Measurements from ENCODE around the gene STKLD1.
"Not testable (repeated sequence)": the region's sequence is repeated elsewhere in the genome, so short reads cannot be mapped to it uniquely, and the experiment has no call there.

STKLD1 gene

DNA sequence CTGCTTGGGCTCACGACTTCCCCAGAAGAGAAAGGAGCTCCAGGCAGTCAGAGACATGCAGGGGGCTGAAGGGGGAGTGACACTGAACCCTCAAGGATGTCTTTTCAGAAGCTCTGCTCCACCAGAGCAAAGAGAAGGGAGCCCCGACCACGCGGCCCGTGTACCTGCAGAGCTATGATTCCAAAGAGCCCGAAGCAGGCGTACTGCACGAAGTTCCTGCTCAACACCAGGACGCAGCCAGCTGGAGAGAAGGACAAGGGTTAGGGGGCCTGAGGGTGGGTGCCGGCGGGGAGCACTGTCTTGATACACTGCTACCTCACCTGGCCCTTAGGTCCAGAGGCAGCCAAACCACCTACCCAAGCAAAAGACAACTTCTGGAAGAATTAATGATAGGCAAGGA is 9.7 kb upstream of the STKLD1 start:
- DNase-seq = no peak

DNA sequence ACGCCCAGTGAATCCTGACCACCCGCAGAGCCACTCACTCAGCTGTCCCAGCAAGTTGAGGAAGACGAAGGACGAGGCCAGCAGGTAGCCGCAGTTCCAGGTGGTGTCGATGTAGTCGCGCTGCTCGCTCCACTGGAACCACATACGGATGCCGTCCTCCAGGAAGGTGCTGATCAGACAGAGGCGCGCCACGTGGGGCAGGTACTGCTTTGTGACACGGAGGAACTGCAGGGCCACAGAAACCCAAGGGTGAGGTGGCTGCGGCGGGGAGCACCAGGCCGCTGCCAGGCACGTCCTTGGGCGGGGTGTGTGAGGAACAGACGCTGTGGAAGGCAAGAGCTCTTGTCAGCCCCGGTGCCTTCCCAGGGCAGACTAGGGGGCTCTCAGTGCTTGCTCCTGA is 8.9 kb upstream of the STKLD1 start:
- no peak for DNase-seq

DNA sequence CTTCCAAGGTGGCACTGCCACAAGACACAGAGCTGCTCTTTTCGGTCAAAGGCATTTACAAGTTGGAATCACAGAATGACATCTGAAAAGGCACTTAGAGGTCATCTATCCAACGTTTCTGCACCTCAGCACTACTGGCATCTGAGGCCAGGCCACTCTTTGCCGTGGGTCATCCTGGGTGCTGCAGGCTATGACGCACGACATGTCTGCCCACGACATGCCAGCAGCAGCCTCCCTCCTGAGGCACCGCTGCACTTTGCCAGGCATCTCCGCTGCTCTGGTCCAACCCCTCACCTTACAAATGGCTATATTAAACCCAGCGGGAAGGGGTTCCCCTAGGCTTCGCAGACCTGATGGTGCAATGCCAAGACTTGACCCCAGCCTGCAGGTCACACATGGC is 8.4 kb upstream of the STKLD1 start:
- no peak for DNase-seq

DNA sequence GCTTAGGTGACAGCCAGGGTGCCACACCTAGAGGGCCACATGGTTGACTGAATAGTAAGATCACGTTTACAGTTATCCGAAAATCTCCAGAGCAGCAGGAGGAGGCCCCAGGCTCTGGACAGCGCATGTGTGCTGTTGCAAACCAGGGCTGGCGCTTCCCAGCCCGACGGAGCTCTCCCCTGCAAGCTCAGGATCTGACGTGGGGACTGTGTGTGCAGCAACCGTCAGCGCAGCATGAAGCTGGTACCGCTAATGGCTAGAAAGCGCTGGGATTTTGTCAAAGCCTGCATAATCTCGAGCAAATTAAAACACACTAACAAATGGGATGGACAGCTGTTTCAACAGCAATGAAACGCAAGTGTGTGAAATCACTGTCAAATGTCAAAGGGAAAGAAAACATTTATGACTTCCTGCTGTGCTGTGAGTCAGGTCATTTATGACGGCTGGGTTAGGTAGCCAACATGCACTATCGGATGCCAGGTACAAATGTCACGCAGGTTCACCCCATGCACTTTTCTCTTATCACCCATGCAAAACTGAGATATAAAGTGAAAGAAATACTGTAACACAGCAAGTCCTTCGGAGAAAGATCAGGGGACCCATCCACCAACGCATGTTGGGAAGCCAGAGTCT is 7.8 kb upstream of the STKLD1 start:
- no peak for DNase-seq

DNA sequence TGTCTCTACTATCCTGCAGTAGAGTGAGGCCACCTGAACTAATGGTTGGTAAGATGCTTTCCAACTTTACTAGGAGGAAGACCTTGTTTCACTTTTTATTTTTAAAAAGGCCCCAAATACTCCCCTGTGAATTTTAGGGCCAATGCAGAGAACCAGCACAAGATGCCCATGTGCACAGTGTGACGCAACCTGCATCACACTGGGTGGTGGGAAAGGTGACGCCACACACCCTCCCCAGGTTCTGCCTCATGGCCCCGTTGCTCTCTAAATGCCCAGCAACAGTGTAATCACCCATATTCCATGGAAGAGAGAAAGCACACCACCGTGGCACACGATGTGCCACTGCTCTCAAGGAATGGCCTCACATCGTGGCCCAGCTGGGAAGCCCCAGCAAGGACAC is 6.7 kb upstream of the STKLD1 start:
- no peak for DNase-seq

DNA sequence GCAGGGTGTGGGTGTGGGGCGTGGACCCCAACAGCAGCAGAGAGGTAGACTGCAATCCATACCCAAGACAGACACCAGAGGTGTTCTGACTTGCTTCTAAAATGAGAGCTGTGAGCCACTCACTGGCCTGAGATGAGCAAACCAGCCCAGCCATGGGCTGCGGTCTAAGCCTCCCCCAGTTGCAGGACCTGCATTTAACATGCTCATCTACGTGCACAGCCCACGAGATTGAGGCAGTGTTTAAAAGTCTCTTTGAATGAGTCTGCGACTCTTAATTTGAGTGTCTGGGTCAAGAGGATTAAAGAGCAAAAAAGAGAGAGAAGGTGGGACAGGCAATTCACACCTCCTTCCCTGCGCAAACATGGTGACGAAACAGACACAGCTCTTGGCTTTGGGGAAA is 6.2 kb upstream of the STKLD1 start:
- no peak for DNase-seq

DNA sequence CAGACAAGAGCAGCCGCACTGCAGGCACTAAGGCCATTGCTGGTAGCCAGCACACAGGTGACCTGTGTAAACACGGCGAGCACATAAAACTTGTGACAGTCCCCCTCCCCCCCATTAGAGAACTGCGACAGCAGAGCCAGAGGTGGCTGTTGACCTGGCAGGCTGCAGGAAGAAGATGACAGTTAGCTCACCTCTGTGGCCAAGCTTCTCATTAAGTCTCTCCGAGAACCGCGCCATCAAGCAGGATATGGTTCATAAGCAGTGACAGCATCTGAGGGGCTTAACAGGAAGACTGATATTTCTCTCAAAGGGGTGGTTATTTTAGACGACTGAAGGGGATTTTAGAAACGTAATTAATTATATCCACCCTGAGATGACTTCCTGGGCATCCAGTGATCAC is 5.5 kb upstream of the STKLD1 start:
- no peak for DNase-seq

DNA sequence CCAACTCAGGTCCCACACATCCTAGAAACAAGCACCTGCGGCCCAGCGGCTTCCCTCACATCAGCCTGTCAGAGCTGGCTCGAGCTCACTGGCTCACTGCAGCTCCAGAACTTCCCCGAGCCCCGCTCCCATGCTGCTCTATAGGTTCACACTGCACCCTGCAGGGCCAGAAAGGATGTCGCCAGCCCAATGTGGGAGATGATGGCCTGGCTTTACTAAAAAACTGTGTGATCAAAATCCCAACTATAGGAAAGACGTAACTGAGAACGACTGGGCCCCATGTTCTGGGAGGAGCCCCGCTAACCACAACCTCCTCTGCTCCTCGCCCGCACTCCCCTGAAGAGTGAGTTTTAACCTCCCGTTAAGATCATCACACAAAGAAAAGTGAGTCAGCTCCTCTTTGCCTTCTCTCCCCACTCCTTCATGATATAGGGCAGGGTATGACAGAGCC is 4.9 kb upstream of the STKLD1 start:
- DNase-seq = no peak

DNA sequence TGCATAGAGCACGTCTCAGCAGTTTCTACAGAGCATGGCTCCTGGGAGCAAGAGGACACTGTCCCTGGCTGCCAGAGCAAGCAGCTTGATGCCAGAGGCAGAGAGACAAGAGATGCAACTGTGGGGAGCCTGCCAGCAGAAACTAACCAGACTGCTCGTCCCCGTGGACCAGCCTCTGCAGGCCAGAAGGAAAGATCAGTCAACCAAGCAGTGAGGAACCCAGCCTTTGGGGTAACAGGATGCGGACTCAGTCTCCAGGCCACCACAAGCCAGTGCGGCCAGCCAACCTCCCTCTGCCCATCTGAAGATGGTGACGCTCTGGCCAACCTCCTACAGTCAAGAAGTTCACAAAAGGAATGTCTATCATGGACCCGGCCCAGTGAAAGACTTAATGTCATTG is 4.0 kb upstream of the STKLD1 start:
- DNase-seq = no peak

DNA sequence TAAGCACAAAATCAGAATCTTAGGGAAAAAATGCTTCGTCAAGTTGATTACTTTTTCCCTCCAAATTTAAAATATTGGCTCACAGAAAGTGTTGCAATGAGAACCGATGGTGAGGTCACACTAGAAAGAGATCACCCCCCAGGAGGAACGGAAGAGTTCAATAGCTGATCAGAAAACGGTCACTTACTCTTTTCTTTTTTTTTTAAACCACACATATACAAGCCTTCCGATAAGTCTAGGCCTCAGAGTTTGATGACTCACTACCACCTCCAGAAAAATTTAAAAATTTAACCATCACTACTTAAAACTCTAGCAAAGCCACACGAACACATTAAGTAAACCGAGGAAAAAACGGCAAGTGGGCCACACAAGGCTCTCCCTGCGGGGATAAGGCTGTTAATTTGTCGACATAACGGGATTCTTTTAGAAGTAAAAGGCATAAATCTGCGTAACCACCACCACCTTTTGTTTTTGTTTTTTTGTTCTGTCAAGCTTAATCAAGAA is 1.5 kb upstream of the STKLD1 start:
- DNase-seq = no peak

DNA sequence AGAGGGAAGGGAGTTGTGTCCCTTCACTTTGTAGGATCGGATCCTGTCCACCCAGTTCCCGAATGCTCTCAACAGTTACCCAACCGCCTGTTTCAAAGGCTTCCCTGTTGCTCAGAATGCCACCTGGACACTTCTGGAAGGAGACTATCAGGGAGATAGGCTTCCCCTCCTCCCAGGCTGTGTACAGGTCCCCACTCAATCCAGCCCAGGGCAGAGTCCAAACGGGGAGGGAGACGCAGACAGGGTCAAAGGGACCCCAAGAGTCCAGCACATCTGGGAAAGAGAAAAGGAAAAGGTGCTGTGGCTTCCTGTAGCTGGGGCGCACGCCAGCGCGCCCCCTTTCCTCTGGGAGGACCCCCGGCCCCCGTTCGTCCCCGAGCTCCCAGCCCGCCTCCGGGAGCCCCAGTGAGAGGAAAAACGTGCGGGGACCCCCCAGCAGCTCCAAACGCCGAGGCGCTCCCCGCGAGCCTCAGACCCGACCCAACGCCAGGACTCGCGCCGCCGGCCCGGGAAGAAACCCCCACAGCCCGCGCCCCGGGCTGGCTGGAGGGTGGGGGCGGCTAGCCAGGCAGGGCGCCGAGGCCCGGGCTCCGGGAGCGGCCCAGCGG is 946 bp upstream of the STKLD1 start:
- DNase-seq = peak; percentile 52

DNA sequence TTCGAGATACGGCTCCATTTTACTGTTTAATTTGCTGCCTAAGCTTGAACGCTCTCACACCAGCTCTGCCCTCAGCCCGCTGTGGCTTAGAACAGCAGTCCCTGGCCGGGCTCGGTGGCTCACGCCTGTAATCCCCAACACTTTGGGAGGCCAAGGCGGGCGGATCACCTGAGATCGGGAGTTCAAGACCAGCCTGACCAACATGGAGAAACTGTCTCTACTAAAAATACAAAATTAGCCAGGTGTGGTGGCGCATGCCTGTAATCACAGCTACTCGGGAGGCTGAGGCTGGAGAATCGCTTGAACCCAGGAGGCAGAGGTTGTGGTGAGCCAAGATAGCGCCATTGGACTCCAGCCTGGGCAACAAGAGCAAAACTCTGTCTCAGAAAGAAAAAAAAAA is 1.1 kb downstream of the STKLD1 start:
- DNase-seq = not testable (repeated sequence)

DNA sequence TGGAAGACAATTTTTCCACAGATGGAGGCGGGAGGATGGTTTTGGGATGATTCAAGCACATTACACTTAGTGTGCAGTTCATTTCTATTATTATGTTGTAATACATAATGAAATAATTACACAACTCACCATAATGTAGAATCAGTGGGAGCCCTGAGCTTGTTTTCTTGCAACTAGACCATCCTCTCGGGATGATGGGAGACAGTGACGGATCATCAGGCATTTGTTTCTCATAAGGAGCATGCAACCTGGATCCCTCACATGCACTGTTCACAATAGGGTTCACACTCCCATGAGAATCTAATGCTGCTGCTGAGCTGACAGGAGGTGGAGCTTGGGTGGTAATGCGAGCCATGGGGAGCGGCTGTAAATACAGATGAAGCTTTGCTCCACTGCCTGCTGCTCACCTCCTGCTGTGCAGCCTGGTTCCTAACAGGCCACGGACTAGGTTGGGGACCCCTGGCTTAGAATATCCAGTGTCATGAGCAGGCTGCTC is 1.6 kb downstream of the STKLD1 start:
- DNase-seq = no peak

DNA sequence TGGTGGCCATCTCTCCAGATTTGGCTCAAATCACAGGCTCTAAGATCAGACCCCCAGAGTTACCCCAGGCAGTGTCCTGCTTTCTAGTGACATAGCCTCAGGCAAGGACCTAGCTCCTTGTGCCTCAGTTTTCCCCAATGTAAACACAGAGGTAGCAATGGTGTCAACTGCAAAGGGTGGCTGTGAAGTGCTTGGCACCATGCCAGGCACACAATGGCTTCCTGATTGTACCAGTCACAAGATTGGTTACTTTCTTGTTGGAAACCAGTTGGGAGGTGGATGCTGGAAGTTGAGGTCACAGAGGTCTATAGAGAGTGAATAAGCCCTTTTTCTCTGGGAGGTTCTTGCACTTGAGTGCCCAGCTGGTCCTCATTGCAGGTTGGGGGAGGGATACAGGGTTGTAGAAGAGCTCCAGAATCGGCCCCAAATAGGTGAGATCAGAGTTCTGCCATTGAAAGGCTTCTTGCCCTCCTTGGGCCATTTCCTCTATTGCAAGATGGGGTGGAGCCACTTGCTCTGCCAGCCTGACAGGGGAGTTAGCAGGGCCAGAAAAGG is 2.3 kb downstream of the STKLD1 start:
- no peak for DNase-seq

DNA sequence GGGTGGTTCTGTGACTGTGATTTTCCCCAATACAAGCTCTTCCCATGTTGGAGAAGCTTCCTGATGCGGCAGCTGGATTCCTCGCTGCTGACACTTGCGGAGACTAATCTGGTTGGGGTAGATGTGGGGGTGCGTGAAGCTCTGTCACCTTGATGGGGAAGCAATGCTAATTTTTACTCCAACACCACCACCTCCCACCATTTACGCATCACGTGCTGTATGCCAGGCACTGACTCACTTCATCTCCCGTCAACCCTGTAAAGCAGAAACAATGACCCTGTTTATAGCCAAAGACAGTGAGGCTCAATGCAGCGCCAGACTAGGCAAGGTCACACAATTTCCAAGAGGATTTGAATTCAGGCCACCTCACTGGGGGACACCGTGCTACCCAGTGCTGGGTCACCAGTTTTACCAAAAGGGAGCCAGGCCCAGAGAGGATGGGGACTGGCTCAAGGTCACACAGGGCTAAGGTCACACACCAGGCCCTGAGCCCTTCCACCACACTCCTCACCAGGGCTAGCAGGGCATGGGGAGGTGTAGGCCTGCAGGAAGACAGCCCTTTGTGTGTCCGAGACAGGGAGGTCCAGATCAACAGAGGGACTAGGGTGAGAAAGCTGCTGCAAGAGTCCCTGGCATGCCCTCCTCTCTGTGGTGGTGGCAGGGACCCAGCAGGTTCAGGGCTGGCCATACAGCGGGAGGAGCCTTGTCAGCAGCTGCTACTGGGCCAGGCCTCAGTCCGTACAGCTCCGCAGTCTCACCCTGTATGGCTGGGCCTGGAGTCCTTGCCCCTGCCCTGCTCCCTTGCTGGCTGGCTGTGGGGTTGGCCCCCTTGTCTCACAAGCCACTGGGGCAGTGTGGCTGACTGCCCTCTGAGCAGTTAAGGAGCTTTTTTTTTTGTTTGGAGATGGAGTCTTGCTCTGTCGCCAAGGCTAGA is 3.3 kb downstream of the STKLD1 start:
- DNase-seq = no peak

DNA sequence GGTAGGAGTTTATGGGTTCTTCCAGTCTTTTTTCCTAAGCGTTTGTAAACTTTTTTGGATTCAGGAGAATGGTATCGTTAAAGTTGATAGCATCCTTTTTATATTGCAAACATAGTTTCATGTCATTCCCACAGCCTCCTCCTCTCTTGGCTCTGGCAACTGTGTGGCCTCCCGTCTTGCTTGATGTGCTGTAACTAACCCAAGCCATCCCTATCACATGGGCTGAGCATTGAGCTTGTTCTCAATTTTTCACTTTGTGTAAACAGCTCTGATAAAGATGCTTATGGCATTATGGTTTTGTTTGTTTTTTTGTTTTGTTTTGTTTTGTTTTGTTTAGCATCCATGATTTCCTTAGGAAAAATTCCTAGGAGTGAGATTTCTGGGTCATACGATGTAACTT is 4.6 kb downstream of the STKLD1 start:
- DNase-seq = no peak

DNA sequence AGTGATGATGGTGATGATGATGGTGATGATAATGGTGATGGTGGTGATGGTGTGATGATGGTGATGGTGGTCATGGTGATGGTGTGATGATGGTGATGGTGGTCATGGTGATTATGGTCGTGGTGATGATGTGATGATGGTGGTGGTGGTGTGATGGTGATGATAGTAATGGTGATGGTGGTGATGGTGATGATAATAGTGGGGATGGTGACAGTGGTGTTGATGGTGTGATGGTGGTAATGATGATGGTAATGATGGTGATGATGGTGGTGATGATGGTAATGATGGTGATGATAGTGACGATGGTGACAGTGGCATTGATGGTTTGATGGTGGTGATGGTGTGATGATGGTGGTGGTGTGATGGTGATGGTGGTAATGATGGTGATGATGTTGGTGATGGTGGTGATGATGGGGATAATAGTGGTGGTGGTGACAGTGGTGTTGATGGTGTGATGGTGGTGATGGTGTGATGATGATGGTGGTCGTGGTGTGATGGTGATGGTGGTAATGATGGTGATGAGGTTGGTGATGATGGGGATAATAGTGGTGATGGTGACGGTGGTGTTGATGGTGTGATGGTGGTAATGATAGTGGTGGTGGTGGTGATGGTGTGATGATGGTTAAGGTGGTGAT is 6.5 kb downstream of the STKLD1 start:
- DNase-seq = no peak

DNA sequence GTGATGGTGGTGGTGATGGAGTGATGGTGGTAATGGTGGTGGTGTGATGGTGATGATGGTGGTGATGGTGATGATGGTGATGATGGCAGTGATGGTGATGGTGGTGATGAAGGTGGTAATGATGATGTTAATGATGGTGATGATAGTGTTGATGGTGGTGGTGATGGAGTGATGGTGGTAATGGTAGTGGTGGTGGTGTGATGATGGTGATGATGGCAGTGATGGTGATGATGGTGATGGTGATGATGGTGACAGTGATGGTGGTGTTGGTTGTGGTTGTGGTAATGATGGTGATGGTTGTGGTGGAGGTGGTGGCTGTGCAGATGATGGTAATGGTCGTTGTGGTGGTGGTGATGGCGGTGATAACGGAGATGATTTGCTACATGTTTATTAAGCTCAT is 7.3 kb downstream of the STKLD1 start:
- no peak for DNase-seq

DNA sequence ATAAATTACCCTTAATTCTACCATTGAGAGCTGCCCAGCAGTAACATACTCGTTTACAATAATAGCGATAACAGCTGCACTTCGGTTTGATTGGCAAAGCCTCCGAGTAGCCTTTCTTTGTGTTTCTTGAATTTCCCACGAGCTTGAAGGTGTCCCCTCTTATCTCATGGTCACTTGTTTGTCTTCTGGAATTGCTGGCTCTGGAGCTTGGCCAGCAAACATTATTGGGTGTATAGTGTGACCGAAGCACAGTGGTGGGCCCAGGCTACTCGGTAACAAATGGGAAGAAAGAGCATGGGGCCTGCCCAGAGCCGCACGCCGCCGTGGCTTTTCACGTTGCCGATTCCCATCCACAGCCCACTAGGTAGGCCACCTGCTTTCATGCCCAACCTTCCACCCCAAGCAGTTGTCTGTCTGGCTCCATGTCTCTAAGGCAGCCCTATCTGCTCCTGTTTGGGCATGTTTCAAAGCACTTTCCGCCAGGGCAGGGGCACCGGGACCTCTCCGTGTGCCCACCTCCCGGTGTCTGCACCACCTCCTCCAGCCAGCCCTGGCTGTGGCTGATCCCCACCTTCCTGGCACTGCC is 8.7 kb downstream of the STKLD1 start:
- no peak for DNase-seq

DNA sequence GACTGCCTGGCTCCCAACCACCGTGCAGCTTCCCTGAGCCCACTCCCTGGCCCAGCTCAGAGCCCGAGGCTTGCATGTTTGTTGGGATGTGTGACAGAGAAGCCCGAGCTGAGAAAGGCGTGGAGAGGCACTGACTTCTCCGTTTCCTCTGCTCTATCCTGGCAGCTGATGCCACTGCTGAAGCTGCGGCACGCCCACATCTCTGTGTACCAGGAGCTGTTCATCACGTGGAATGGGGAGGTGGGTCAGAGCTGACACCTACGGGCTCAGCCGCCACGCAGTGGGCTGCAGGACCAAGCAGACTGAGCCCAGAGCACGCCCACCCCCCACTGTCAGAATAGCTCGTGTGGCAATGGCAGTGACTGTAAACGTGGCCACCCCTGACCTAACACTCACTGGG is 9.3 kb downstream of the STKLD1 start:
- no peak for DNase-seq

DNA sequence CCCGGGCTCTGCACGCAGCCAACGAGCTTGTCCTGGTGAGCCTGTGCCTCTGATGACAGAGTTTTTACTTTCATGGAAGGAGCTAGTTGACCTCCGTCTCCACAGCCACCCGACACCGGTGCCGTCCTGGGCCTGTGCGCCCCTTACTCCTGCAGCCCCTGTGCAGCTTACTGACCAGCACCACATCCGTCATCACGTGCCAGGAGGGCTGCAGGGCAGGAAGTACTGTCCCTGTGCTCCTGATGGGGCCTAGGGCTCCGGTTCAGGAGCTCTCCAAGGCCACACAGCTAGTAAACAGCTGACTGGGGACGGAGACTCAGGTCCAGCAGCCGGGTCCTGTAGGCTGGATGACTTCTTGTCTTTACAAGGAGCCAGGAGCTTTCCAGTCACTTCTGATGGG is 10.2 kb downstream of the STKLD1 start:
- no peak for DNase-seq

DNA sequence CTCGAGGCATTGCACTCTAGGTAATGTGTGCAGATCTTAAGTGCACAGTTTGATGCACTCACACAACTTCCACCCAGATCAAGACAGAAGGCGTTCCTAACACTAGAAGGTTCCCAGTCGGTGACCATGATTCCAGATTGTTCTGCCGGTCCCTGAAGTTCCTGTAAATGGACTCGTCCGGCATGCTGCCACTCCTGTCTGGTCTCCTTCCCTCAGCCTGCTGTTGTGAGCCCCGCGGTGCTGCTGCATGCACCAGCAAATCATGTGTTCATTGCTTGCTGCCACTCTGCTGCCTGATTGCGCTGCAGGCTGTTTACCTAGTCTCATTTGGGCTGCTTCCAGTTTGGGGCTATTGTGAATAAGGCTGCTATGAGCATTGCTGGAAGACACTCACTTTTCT is 11.5 kb downstream of the STKLD1 start:
- DNase-seq = no peak

Data from right hindlimb (tissue), 1 donor.